ENCODE results near the gene CROCC. TPM values are rescaled to one million over a fixed set of nuclear protein-coding genes. Genes with fewer than 3 reads are reported as not detected.
A peak's percentile ranks its signal among the peaks of the same experiment; 100 is the strongest.

Gene CROCC
- total and polyA plus RNA-seq, 4 donors = 2.9 to 8.3 (median 5.1) TPM

GRCh38 chr1:16913181-16913832 is 8.4 kb upstream of the CROCC start:
- Histone ChIP-seq H3K27me3 (ENCODE audit: control insufficient read depth in 4 of 4, insufficient read depth in 4 of 4, low read length in 3 of 4) (no peaks in the 10 kb centered on the region), H3K9ac (ENCODE audit: low read depth in 1 of 2, low read length in 2 of 2) (peak overlapping the region in 1 of 2 donors; percentile 24), H3K27ac (ENCODE audit: low read depth in 1 of 2, low read length in 2 of 2) (peak overlapping the region in 1 of 2 donors; percentile 30), H3K4me3 (ENCODE audit: low read depth in 1 of 3, low read length in 3 of 3) (peak overlapping the region; percentile 18 to 90 (median 70)), H3K9me3 (ENCODE audit: control insufficient read depth in 4 of 4, low read length in 3 of 4) (no peaks in the 10 kb centered on the region), H3K4me1 (ENCODE audit: control insufficient read depth in 4 of 4, insufficient read depth in 4 of 4, low read length in 3 of 4) (peaks cover 8 to 28% (median 17%) of the 10 kb centered on the region in 4 donors), H3K36me3 (ENCODE audit: control insufficient read depth in 4 of 4, insufficient read depth in 3 of 4, low read depth in 1 of 4, low read length in 3 of 4) (no peaks in the 10 kb centered on the region)
- no peak for DNase-seq (ENCODE audit: low spot score)
- 48% methylated on average over 36 of the region's 36 CpGs for WGBS
- TF ChIP-seq RXRA (IDR thresholded peaks at IDR 0.05) (peak in 1 of 2 donors; percentile 14), ZBTB33 (IDR thresholded peaks at IDR 0.05) (no peak), NR2F2 (IDR thresholded peaks at IDR 0.05) (no peak)

DNA sequence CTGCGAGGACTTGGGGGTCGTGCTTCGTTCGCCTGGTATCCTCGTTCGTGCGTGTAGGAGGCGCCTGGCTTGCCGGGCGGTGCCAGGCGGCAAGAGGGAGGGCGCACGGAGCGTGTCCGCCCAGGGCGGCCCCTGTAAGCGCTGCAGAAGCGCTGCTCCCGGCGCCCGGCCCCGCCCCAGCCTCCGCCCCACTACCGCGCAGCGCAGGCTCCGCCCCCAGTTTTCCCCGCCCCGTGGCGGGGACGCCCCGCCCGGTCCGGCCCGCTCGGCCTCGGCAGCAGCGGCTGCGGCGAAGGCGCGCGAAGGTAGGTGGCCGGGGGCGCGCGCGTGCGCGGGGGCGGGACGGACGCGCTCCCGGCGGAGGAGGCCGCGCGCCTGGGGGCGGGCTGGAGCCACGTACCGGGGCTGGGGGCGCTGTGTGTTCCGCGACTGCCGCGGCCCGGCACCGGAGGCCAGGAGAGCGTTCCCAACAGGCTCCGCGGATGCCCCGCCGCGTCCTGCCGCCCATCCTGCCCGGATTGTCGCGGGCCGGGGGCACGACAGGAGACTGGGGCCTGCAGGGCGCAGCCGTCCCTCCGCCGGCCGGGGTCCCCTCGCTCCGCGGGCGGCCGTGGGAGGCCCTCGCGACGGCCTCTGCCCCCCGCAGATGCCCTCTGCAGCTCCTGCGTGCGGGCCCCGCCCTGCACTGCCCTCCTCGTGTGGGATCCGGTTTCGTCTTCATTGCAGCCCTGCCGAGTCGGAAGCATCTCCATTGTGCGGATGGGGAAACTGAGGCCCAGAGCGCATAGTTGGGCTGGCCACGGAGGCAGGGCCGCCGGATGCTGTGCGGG is 7.7 kb upstream of the CROCC start:
- 2% methylated on average over 109 of the region's 109 CpGs for WGBS
- H3K9ac ChIP-seq (ENCODE audit: low read depth in 1 of 2, low read length in 2 of 2) = peak overlapping the region; percentile 24 to 87
- H3K4me1 ChIP-seq (ENCODE audit: control insufficient read depth in 4 of 4, insufficient read depth in 4 of 4, low read length in 3 of 4) = peaks cover 8 to 28% (median 17%) of the 10 kb centered on the region in 4 donors
- no peaks in the 10 kb centered on the region for H3K9me3 ChIP-seq (ENCODE audit: control insufficient read depth in 4 of 4, low read length in 3 of 4)
- DNase-seq (ENCODE audit: low spot score) = peak; percentile 94
- no peaks in the 10 kb centered on the region for H3K36me3 ChIP-seq (ENCODE audit: control insufficient read depth in 4 of 4, insufficient read depth in 3 of 4, low read depth in 1 of 4, low read length in 3 of 4)
- no peak for TF ChIP-seq NR2F2 (IDR thresholded peaks at IDR 0.05)
- TF ChIP-seq TAF1 (conservative IDR thresholded peaks at IDR 0.05) = no peak
- no peak for TF ChIP-seq RAD21 (IDR thresholded peaks at IDR 0.05)
- TF ChIP-seq, protein P1, sequence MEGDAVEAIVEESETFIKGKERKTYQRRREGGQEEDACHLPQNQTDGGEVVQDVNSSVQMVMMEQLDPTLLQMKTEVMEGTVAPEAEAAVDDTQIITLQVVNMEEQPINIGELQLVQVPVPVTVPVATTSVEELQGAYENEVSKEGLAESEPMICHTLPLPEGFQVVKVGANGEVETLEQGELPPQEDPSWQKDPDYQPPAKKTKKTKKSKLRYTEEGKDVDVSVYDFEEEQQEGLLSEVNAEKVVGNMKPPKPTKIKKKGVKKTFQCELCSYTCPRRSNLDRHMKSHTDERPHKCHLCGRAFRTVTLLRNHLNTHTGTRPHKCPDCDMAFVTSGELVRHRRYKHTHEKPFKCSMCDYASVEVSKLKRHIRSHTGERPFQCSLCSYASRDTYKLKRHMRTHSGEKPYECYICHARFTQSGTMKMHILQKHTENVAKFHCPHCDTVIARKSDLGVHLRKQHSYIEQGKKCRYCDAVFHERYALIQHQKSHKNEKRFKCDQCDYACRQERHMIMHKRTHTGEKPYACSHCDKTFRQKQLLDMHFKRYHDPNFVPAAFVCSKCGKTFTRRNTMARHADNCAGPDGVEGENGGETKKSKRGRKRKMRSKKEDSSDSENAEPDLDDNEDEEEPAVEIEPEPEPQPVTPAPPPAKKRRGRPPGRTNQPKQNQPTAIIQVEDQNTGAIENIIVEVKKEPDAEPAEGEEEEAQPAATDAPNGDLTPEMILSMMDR (IDR thresholded peaks at IDR 0.05; ENCODE audit: low read depth, low read length, missing input control) = peak; percentile 10
- peak; percentile 59 for TF ChIP-seq SP1 (IDR thresholded peaks at IDR 0.05)
- TF ChIP-seq FOXA1 (IDR thresholded peaks at IDR 0.05) = no peak
- no peak for TF ChIP-seq FOXA2 (IDR thresholded peaks at IDR 0.05)
- TF ChIP-seq, protein P2, sequence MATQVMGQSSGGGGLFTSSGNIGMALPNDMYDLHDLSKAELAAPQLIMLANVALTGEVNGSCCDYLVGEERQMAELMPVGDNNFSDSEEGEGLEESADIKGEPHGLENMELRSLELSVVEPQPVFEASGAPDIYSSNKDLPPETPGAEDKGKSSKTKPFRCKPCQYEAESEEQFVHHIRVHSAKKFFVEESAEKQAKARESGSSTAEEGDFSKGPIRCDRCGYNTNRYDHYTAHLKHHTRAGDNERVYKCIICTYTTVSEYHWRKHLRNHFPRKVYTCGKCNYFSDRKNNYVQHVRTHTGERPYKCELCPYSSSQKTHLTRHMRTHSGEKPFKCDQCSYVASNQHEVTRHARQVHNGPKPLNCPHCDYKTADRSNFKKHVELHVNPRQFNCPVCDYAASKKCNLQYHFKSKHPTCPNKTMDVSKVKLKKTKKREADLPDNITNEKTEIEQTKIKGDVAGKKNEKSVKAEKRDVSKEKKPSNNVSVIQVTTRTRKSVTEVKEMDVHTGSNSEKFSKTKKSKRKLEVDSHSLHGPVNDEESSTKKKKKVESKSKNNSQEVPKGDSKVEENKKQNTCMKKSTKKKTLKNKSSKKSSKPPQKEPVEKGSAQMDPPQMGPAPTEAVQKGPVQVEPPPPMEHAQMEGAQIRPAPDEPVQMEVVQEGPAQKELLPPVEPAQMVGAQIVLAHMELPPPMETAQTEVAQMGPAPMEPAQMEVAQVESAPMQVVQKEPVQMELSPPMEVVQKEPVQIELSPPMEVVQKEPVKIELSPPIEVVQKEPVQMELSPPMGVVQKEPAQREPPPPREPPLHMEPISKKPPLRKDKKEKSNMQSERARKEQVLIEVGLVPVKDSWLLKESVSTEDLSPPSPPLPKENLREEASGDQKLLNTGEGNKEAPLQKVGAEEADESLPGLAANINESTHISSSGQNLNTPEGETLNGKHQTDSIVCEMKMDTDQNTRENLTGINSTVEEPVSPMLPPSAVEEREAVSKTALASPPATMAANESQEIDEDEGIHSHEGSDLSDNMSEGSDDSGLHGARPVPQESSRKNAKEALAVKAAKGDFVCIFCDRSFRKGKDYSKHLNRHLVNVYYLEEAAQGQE (IDR thresholded peaks at IDR 0.05) = peak; percentile 18
- TF ChIP-seq, protein P3, sequence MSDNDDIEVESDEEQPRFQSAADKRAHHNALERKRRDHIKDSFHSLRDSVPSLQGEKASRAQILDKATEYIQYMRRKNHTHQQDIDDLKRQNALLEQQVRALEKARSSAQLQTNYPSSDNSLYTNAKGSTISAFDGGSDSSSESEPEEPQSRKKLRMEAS (IDR thresholded peaks at IDR 0.05) = no peak
- peak overlapping the region; percentile 80 to 90 (median 85) for H3K4me3 ChIP-seq (ENCODE audit: low read depth in 1 of 3, low read length in 3 of 3)
- no peaks in the 10 kb centered on the region for H3K27me3 ChIP-seq (ENCODE audit: control insufficient read depth in 4 of 4, insufficient read depth in 4 of 4, low read length in 3 of 4)
- peak overlapping the region; percentile 39 to 64 for H3K27ac ChIP-seq (ENCODE audit: low read depth in 1 of 2, low read length in 2 of 2)
